Fibroblast of lung (primary cell): ENCODE measurements around the gene UBE2U. TPM values are rescaled to one million over a fixed set of nuclear protein-coding genes. Genes with fewer than 3 reads are reported as not detected.

ENCODE experiments used
- DNase-seq, 2 donors: peaks; one replicate each; pipeline versions ENCODE4 v3.0.0 to v3.0.0-alpha.2; 2010; ENCODE audit warnings: low read depth in 2 of 2
- H2AFZ ChIP-seq: 2 replicates; pipeline ENCODE4 v1.5.1; 2012; ENCODE audit warnings: low read length, control low read depth, inconsistent platforms
- H3K27ac ChIP-seq: 2 replicates; pipeline ENCODE4 v1.5.1; 2011; ENCODE audit warnings: low read length, control low read depth; ENCODE audit not compliant: insufficient read depth
- H3K27me3 ChIP-seq: 2 replicates; pipeline ENCODE4 v1.5.1; 2011; ENCODE audit warnings: mild to moderate bottlenecking, low read length; ENCODE audit not compliant: control insufficient read depth, insufficient read depth
- H3K36me3 ChIP-seq: 2 replicates; pipeline ENCODE4 v1.5.1; 2011; ENCODE audit warnings: low read length; ENCODE audit not compliant: control insufficient read depth, insufficient read depth
- H3K4me1 ChIP-seq: 2 replicates; pipeline ENCODE4 v1.5.1; 2011; ENCODE audit warnings: low read length; ENCODE audit not compliant: control insufficient read depth, insufficient read depth; ENCODE audit errors: extremely low read depth
- H3K4me2 ChIP-seq: 2 replicates; pipeline ENCODE4 v1.5.1; 2011; ENCODE audit warnings: low read length, control low read depth; ENCODE audit not compliant: insufficient read depth; ENCODE audit errors: extremely low read depth
- H3K4me3 ChIP-seq, 4 experiments: fragments of 200-600 bp in 1 of 4; sonication (generic) in 1 of 4; replicated peaks in 1 of 4; 2 replicates each; pipeline ENCODE4 v1.5.1; 2011 to 2016; ENCODE audit warnings: low read length in 4 of 4, low read depth in 3 of 4, mild to moderate bottlenecking in 3 of 4, control low read depth in 2 of 4, inconsistent platforms in 1 of 4, mixed read lengths in 1 of 4; ENCODE audit not compliant: insufficient read depth in 1 of 4; ENCODE audit errors: control extremely low read depth in 1 of 4
- H3K79me2 ChIP-seq: 2 replicates; pipeline ENCODE4 v1.5.1; 2012; ENCODE audit warnings: mild to moderate bottlenecking, low read length, inconsistent platforms; ENCODE audit not compliant: control insufficient read depth, insufficient read depth
- H3K9ac ChIP-seq: 2 replicates; pipeline ENCODE4 v1.5.1; 2011; ENCODE audit warnings: mild to moderate bottlenecking, low read length, control low read depth; ENCODE audit not compliant: insufficient read depth
- H3K9me3 ChIP-seq: 2 replicates; pipeline ENCODE4 v1.5.1; 2012; ENCODE audit warnings: low read depth, low read length; ENCODE audit not compliant: control insufficient read depth, insufficient read depth
- H4K20me1 ChIP-seq: 2 replicates; pipeline ENCODE4 v1.5.1; 2011; ENCODE audit warnings: low read length; ENCODE audit not compliant: control insufficient read depth, insufficient read depth; ENCODE audit errors: extremely low read depth
- CTCF ChIP-seq, 2 donors: IDR thresholded peaks in 1 of 2; conservative IDR thresholded peaks in 1 of 2; 1 replicate in 1 of 2; 2 replicates in 1 of 2; pipeline ENCODE4 v1.5.1; 2011 to 2012; ENCODE audit warnings: low read length in 2 of 2, control low read depth in 1 of 2, inconsistent platforms in 1 of 2, low read depth in 1 of 2, mild to moderate bottlenecking in 1 of 2
- EZH2 ChIP-seq: IDR thresholded peaks from 2 replicates; pipeline ENCODE4 v1.5.1; 2012; ENCODE audit warnings: low read length, control low read depth, mild to moderate bottlenecking; ENCODE audit errors: missing control alignments
- polyA plus RNA-seq, 2 donors: library from polyadenylated mRNA; depleted of rRNA in 1 of 2; stranded (reverse) in 1 of 2; unstranded in 1 of 2; fragments of >200 nt; gene quantifications; 2 replicates each; pipeline ENCODE4 v1.2.1, GENCODE V29; 2011 to 2012; ENCODE audit warnings: missing spikeins in 1 of 2
- total RNA-seq: library from RNA; depleted of rRNA; stranded (reverse); fragments of >200 nt; gene quantifications from 2 replicates; pipeline ENCODE4 v1.2.1, GENCODE V29; 2014

The UBE2U gene
- total and polyA plus RNA-seq, 2 donors (not counting 1 experiment from before 2014, with no cell fraction given) = not detected

- no peaks in the 10 kb centered on the region for H3K79me2 ChIP-seq
- no peaks in the 10 kb centered on the region for H3K27me3 ChIP-seq
- H3K9me3 ChIP-seq = no peaks in the 10 kb centered on the region
- no peak overlapping the region for H2AFZ ChIP-seq
- H3K4me3 ChIP-seq = no peak overlapping the region
- no peak overlapping the region for H3K4me2 ChIP-seq
- TF ChIP-seq CTCF (conservative IDR thresholded peaks at IDR 0.05 in 1 of 2, IDR thresholded peaks at IDR 0.05 in 1 of 2; ENCODE audit: low read depth in 1 of 2, low read length in 2 of 2) (no peak), EZH2 (no peak)
- no peaks in the 10 kb centered on the region for H3K36me3 ChIP-seq
- H3K4me1 ChIP-seq = no peaks in the 10 kb centered on the region
- no peak overlapping the region for H3K9ac ChIP-seq
- no peak overlapping the region for H3K27ac ChIP-seq
- H4K20me1 ChIP-seq = no peaks in the 10 kb centered on the region
- DNase-seq = no peak
These were observed 31.3 kb downstream of the UBE2U start for GRCh38 chr1:64234714-64235113.

- no peak for DNase-seq
- TF ChIP-seq CTCF (conservative IDR thresholded peaks at IDR 0.05 in 1 of 2, IDR thresholded peaks at IDR 0.05 in 1 of 2; ENCODE audit: low read depth in 1 of 2, low read length in 2 of 2) = no peak
- no peak for TF ChIP-seq EZH2
- H3K27ac ChIP-seq = no peak overlapping the region
These were observed 31.8 kb downstream of the UBE2U start for GRCh38 chr1:64235181-64235580.

DNA sequence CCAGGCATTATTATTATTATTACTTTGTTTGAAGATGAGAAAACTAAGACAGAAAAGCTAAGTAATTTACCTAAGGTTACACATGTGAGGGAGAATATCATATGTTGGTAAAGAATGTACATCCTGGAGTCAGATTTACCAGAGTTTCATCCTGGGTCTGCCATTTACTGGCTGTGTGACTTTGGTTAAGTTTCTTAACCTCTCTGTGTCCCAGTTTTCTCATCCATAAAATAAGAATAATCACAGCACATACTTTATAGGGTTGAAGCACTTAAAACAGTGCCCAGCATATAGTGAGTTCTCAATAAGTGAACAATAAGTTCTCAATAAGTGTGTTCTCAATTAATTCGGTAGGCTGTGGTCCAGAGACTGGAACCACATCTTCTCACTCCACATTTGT is 32.5 kb downstream of the UBE2U start:
- Histone ChIP-seq H4K20me1 (no peaks in the 10 kb centered on the region), H3K36me3 (no peaks in the 10 kb centered on the region), H3K79me2 (no peaks in the 10 kb centered on the region), H3K9me3 (no peaks in the 10 kb centered on the region), H2AFZ (no peak overlapping the region), H3K27me3 (no peaks in the 10 kb centered on the region), H3K4me2 (no peak overlapping the region), H3K9ac (no peak overlapping the region), H3K4me1 (no peaks in the 10 kb centered on the region), H3K4me3 (no peak overlapping the region), H3K27ac (no peak overlapping the region)
- DNase-seq = no peak
- TF ChIP-seq CTCF (conservative IDR thresholded peaks at IDR 0.05 in 1 of 2, IDR thresholded peaks at IDR 0.05 in 1 of 2; ENCODE audit: low read depth in 1 of 2, low read length in 2 of 2) (no peak), EZH2 (no peak)

More at GRCh38 chr1:64235181-64235580, 31.8 kb downstream of the UBE2U start:
- Histone ChIP-seq H3K9ac (no peak overlapping the region), H3K4me3 (no peak overlapping the region), H3K79me2 (no peaks in the 10 kb centered on the region), H2AFZ (no peak overlapping the region), H3K4me1 (no peaks in the 10 kb centered on the region), H3K27me3 (no peaks in the 10 kb centered on the region), H4K20me1 (no peaks in the 10 kb centered on the region), H3K9me3 (no peaks in the 10 kb centered on the region), H3K36me3 (no peaks in the 10 kb centered on the region), H3K4me2 (no peak overlapping the region)
